K562 (cell line): ENCODE measurements around the gene PYGM. TPM values are rescaled to one million over a fixed set of nuclear protein-coding genes. Genes with fewer than 3 reads are reported as not detected.
A peak's percentile ranks its signal among the peaks of the same experiment; 100 is the strongest.

Source experiments
- CGGBP1 ChIP-seq: fragments of 250-450 bp; sonication (Bioruptor Pico); IDR thresholded peaks from 2 replicates; pipeline ENCODE4 v1.9.0; 2021; ENCODE audit warnings: mild to moderate bottlenecking
- CXXC5 ChIP-seq: fragments of 250-450 bp; sonication (Bioruptor Pico); IDR thresholded peaks from 2 replicates; pipeline ENCODE4 v1.8.0; 2022; ENCODE audit warnings: inconsistent platforms, mild to moderate bottlenecking, moderate library complexity
- L3MBTL2 ChIP-seq: fragments of 450-650 bp; IDR thresholded peaks from 2 replicates; pipeline ENCODE4 v1.6.1; 2016; ENCODE audit warnings: mild to moderate bottlenecking, moderate library complexity
- PHB2 ChIP-seq: fragments of 450-650 bp; IDR thresholded peaks from 2 replicates; pipeline ENCODE4 v1.6.1; 2017; ENCODE audit warnings: low read depth
- POLR2A ChIP-seq: fragments of 450-650 bp; conservative IDR thresholded peaks from 2 replicates; pipeline ENCODE4 v1.6.1; 2016
- SMARCE1 ChIP-seq: fragments of 450-650 bp; IDR thresholded peaks from 2 replicates; pipeline ENCODE4 v1.7.1; 2016; ENCODE audit warnings: mild to moderate bottlenecking
- ZBTB33 ChIP-seq: sonication (generic); formaldehyde crosslinking; IDR thresholded peaks from 2 replicates; pipeline ENCODE4 v1.8.1; 2023; ENCODE audit warnings: mild to moderate bottlenecking, missing genetic modification reagents
- ZNF146 ChIP-seq: IDR thresholded peaks from one replicate; pipeline ENCODE4 v1.6.1; 2018; ENCODE audit warnings: missing compliant biosample characterization; ENCODE audit not compliant: unreplicated experiment
- ZNF175 ChIP-seq: fragments of 200-800 bp; sonication (Bioruptor generic); IDR thresholded peaks from 2 replicates; pipeline ENCODE4 v1.6.1; 2016; ENCODE audit warnings: low read depth, mild to moderate bottlenecking, missing genetic modification characterization, missing compliant biosample characterization
- polyA plus RNA-seq, 8 experiments: library from polyadenylated mRNA; depleted of rRNA in 4 of 8; stranded (reverse) in 5 of 8; unstranded in 3 of 8; fragments of >200 nt; fragmentation: Nextera tagmentation in 2 of 8; fragmentation: Illumina TruSeq in 1 of 8; extraction: Ambion mirVana in 2 of 8; extraction: Trizol in 1 of 8; gene quantifications; 2 replicates each; pipeline versions ENCODE4 v1.2.1 to v1.2.3, GENCODE V29; 2011 to 2014; ENCODE audit warnings: inconsistent platforms in 1 of 8, missing spikeins in 1 of 8
- total RNA-seq, 7 experiments: library from RNA; depleted of rRNA in 6 of 7; stranded (reverse); fragments of >200 nt in 6 of 7; fragmentation: Illumina TruSeq in 2 of 7; extraction: Trizol in 2 of 7; gene quantifications; 2 replicates each; pipeline versions ENCODE4 v1.2.1 to v1.2.3, GENCODE V29; 2011 to 2021; ENCODE audit warnings: low replicate concordance in 1 of 7
- TF ChIP-seq, protein P1 (sequence below): fragments of 450-650 bp; formaldehyde crosslinking; IDR thresholded peaks from 2 replicates; pipeline ENCODE4 v1.4.0; 2020; ENCODE audit warnings: mild to moderate bottlenecking
- TF ChIP-seq, protein P2 (sequence below): fragments of 450-650 bp; IDR thresholded peaks from 2 replicates; pipeline ENCODE4 v1.6.1; 2018; ENCODE audit not compliant: partially characterized antibody

Gene PYGM
- total and polyA plus RNA-seq, 9 of the 15 experiments (the other 6 are each of a cell fraction or from before 2014, with no cell fraction given), result 0.07 to 1.5 (median 0.68) TPM

GRCh38 chr11:64745521-64746328, 14.0 kb downstream of the PYGM start (continued):
- TF ChIP-seq ZBTB33 (CRISPR knock-in tag), result no peak
- no peak for TF ChIP-seq CGGBP1 (CRISPR knock-in tag)
- TF ChIP-seq POLR2A, result peak; percentile 67
- TF ChIP-seq SMARCE1, result 0 out of 2 replicates have a peak, but pooled peaks have one; percentile 13
- TF ChIP-seq L3MBTL2, result peak; percentile 18; the same call in 1 of the 2 replicates
- TF ChIP-seq, protein P1, sequence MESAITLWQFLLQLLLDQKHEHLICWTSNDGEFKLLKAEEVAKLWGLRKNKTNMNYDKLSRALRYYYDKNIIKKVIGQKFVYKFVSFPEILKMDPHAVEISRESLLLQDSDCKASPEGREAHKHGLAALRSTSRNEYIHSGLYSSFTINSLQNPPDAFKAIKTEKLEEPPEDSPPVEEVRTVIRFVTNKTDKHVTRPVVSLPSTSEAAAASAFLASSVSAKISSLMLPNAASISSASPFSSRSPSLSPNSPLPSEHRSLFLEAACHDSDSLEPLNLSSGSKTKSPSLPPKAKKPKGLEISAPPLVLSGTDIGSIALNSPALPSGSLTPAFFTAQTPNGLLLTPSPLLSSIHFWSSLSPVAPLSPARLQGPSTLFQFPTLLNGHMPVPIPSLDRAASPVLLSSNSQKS (CRISPR knock-in tag), result no peak
- no peak for TF ChIP-seq PHB2
- TF ChIP-seq ZNF175 (CRISPR knock-in tag), result peak; percentile 55; the same call in 1 of the 2 replicates
- no peak for TF ChIP-seq ZNF146 (CRISPR knock-in tag)
- TF ChIP-seq, protein P2, sequence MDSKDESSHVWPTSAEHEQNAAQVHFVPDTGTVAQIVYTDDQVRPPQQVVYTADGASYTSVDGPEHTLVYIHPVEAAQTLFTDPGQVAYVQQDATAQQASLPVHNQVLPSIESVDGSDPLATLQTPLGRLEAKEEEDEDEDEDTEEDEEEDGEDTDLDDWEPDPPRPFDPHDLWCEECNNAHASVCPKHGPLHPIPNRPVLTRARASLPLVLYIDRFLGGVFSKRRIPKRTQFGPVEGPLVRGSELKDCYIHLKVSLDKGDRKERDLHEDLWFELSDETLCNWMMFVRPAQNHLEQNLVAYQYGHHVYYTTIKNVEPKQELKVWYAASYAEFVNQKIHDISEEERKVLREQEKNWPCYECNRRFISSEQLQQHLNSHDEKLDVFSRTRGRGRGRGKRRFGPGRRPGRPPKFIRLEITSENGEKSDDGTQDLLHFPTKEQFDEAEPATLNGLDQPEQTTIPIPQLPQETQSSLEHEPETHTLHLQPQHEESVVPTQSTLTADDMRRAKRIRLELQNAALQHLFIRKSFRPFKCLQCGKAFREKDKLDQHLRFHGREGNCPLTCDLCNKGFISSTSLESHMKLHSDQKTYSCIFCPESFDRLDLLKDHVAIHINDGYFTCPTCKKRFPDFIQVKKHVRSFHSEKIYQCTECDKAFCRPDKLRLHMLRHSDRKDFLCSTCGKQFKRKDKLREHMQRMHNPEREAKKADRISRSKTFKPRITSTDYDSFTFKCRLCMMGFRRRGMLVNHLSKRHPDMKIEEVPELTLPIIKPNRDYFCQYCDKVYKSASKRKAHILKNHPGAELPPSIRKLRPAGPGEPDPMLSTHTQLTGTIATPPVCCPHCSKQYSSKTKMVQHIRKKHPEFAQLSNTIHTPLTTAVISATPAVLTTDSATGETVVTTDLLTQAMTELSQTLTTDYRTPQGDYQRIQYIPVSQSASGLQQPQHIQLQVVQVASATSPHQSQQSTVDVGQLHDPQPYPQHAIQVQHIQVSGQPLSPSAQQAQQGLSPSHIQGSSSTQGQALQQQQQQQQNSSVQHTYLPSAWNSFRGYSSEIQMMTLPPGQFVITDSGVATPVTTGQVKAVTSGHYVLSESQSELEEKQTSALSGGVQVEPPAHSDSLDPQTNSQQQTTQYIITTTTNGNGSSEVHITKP, result no peak
- TF ChIP-seq CXXC5, result peak; percentile 58
